Mononuclear cell (primary cell): ENCODE results near the gene MCEE. TPM values are rescaled to one million over a fixed set of nuclear protein-coding genes. Genes with fewer than 3 reads are reported as not detected.

ENCODE experiments used
- total RNA-seq: library from RNA; depleted of rRNA; stranded (reverse); fragments of >200 nt; gene quantifications from one replicate; pipeline ENCODE4 v1.2.3, GENCODE V29; 2012

MCEE gene
- total RNA-seq, 1 donor: 6.8 TPM

Other genes with a start within 250 kb of the MCEE start
- gene VAX2, start 229.7 kb downstream of the MCEE start, total RNA-seq: not detected
- gene ATP6V1B1, start 194.3 kb downstream of the MCEE start, total RNA-seq: not detected
- gene ANKRD53, start 151.6 kb downstream of the MCEE start, total RNA-seq: 0.10 TPM
- 16.7 TPM for gene TEX261, start 135.4 kb downstream of the MCEE start, total RNA-seq
- gene NAGK, start 61.6 kb downstream of the MCEE start, total RNA-seq: 25.7 TPM
- gene MPHOSPH10, start 405 bp upstream of the MCEE start, total RNA-seq: 21.1 TPM
- 1.4 TPM for gene PAIP2B, start 96.9 kb upstream of the MCEE start, total RNA-seq
- gene ZNF638, start 201.6 kb upstream of the MCEE start, total RNA-seq: 157 TPM